ENCODE results near the gene TBRG4. TPM values are rescaled to one million over a fixed set of nuclear protein-coding genes. Genes with fewer than 3 reads are reported as not detected.

The TBRG4 gene
- total RNA-seq, 6 donors from 2014 or later = 24.2 to 92.2 (median 54.6) TPM

GRCh38 chr7:45075355-45075644, 36.2 kb downstream of the TBRG4 start:
- TF ChIP-seq CTCF (IDR thresholded peaks at IDR 0.05) (no peak), POLR2AphosphoS5 (IDR thresholded peaks at IDR 0.05) (no peak)
- 100% methylated on average over 1 of the region's 1 CpG for WGBS, 2 donors
- DNase-seq (no peak), ATAC-seq (ENCODE audit: low FRiP score in 2 of 2) (no peak)
- Histone ChIP-seq H3K9me3 (no peaks in the 10 kb centered on the region), H3K36me3 (peaks cover 4 to 77% (median 69%) of the 10 kb centered on the region in 4 donors), H3K4me1 (no peaks in the 10 kb centered on the region), H3K27me3 (no peaks in the 10 kb centered on the region), H3K4me3 (no peak overlapping the region), H3K27ac (no peak overlapping the region)

GRCh38 chr7:45074528-45075354, 36.8 kb downstream of the TBRG4 start:
- 88 to 95% methylated on average over 8 to 16 of the region's 16 CpGs for WGBS, 2 donors
- TF ChIP-seq EP300 (IDR thresholded peaks at IDR 0.05) (no peak), POLR2AphosphoS5 (IDR thresholded peaks at IDR 0.05) (no peak), CTCF (IDR thresholded peaks at IDR 0.05) (no peak), POLR2A (IDR thresholded peaks at IDR 0.05) (no peak)
- Histone ChIP-seq H3K4me1 (no peaks in the 10 kb centered on the region), H3K27me3 (no peaks in the 10 kb centered on the region), H3K27ac (no peak overlapping the region), H3K4me3 (no peak overlapping the region), H3K9me3 (no peaks in the 10 kb centered on the region), H3K36me3 (peaks cover 4 to 82% (median 74%) of the 10 kb centered on the region in 4 donors)
- DNase-seq (no peak), ATAC-seq (ENCODE audit: low FRiP score in 2 of 2) (peak in 1 of 2 donors; percentile 32)

- Histone ChIP-seq H3K4me1 (no peaks in the 10 kb centered on the region), H3K4me3 (no peak overlapping the region), H3K27me3 (no peaks in the 10 kb centered on the region), H3K9me3 (no peaks in the 10 kb centered on the region), H3K27ac (no peak overlapping the region), H3K36me3 (peaks cover 4 to 90% (median 82%) of the 10 kb centered on the region in 4 donors)
- DNase-seq (peak in 1 of 2 donors; percentile 45), ATAC-seq (ENCODE audit: low FRiP score in 2 of 2) (no peak)
- WGBS, 2 donors = 88 to 93% methylated on average over 2 to 15 of the region's 15 CpGs
- TF ChIP-seq POLR2A (IDR thresholded peaks at IDR 0.05) (no peak), CTCF (IDR thresholded peaks at IDR 0.05) (no peak), EP300 (IDR thresholded peaks at IDR 0.05) (no peak), POLR2AphosphoS5 (IDR thresholded peaks at IDR 0.05) (no peak)
Observed at GRCh38 chr7:45073786-45074527, 37.5 kb downstream of the TBRG4 start.

- Histone ChIP-seq H3K9me3 (no peaks in the 10 kb centered on the region), H3K27me3 (no peaks in the 10 kb centered on the region), H3K4me1 (no peaks in the 10 kb centered on the region), H3K36me3 (peaks cover 4 to 98% (median 89%) of the 10 kb centered on the region in 4 donors), H3K27ac (no peak overlapping the region), H3K4me3 (no peak overlapping the region)
- ATAC-seq (ENCODE audit: low FRiP score in 2 of 2) = no peak
- WGBS, 2 donors = 82 to 96% methylated on average over 11 to 17 of the region's 17 CpGs
- DNase-seq = peak in 1 of 2 donors; percentile 46
- no peak for TF ChIP-seq EP300 (IDR thresholded peaks at IDR 0.05)
- no peak for TF ChIP-seq POLR2AphosphoS5 (IDR thresholded peaks at IDR 0.05)
Observed at GRCh38 chr7:45073031-45073785, 38.3 kb downstream of the TBRG4 start.
